Measurements from ENCODE around the gene VEZF1. TPM values are rescaled to one million over a fixed set of nuclear protein-coding genes. Genes with fewer than 3 reads are reported as not detected.

VEZF1 gene
- total RNA-seq, 1 donor from 2014 or later, result 43.6 TPM

GRCh38 chr17:57956291-57957119 is 31.5 kb downstream of the VEZF1 start:
- no peak for TF ChIP-seq CTCF (IDR thresholded peaks at IDR 0.05)
- H3K36me3 Mint-ChIP-seq (ENCODE audit: low read depth), result no peaks in the 10 kb centered on the region
- no peaks in the 10 kb centered on the region for H3K27me3 Mint-ChIP-seq (ENCODE audit: low read depth)
- DNase-seq (ENCODE audit: low spot score), result no peak
- H3K4me1 Mint-ChIP-seq (ENCODE audit: low read depth), result peaks cover 33% of the 10 kb centered on the region
- H3K9me3 Mint-ChIP-seq (ENCODE audit: low read depth), result no peaks in the 10 kb centered on the region
- H3K4me3 Mint-ChIP-seq (ENCODE audit: unreplicated experiment), result peak overlapping the region; percentile 62
- H3K27ac Mint-ChIP-seq (ENCODE audit: unreplicated experiment), result peak overlapping the region; percentile 1

GRCh38 chr17:57955183-57955931 is 32.7 kb downstream of the VEZF1 start, which contains the start of gene CUEDC1:
Gene CUEDC1 (minus strand): TSS chr17:57955412. CDS start chr17:57885564, 69,848 bp downstream.
- peaks cover 44% of the 10 kb centered on the region for H3K4me1 Mint-ChIP-seq (ENCODE audit: low read depth)
- DNase-seq (ENCODE audit: low spot score), result no peak
- peak within 1 kb of the TSS; percentile 90 for H3K27ac Mint-ChIP-seq (ENCODE audit: unreplicated experiment)
- no peaks in the 10 kb centered on the region for H3K27me3 Mint-ChIP-seq (ENCODE audit: low read depth)
- H3K9me3 Mint-ChIP-seq (ENCODE audit: low read depth), result no peaks in the 10 kb centered on the region
- TF ChIP-seq CTCF (IDR thresholded peaks at IDR 0.05), result peak; percentile 61
- no peaks in the 10 kb centered on the region for H3K36me3 Mint-ChIP-seq (ENCODE audit: low read depth)
- peak within 1 kb of the TSS; percentile 74 for H3K4me3 Mint-ChIP-seq (ENCODE audit: unreplicated experiment)

- H3K4me1 Mint-ChIP-seq (ENCODE audit: low read depth), result peaks cover 51% of the 10 kb centered on the region
- no peaks in the 10 kb centered on the region for H3K27me3 Mint-ChIP-seq (ENCODE audit: low read depth)
- TF ChIP-seq CTCF (IDR thresholded peaks at IDR 0.05), result no peak
- H3K27ac Mint-ChIP-seq (ENCODE audit: unreplicated experiment), result peak overlapping the region; percentile 90
- no peaks in the 10 kb centered on the region for H3K36me3 Mint-ChIP-seq (ENCODE audit: low read depth)
- DNase-seq (ENCODE audit: low spot score), result no peak
- no peaks in the 10 kb centered on the region for H3K9me3 Mint-ChIP-seq (ENCODE audit: low read depth)
- peak overlapping the region; percentile 74 for H3K4me3 Mint-ChIP-seq (ENCODE audit: unreplicated experiment)
Measured at GRCh38 chr17:57954397-57955182, 33.5 kb downstream of the VEZF1 start.

DNA sequence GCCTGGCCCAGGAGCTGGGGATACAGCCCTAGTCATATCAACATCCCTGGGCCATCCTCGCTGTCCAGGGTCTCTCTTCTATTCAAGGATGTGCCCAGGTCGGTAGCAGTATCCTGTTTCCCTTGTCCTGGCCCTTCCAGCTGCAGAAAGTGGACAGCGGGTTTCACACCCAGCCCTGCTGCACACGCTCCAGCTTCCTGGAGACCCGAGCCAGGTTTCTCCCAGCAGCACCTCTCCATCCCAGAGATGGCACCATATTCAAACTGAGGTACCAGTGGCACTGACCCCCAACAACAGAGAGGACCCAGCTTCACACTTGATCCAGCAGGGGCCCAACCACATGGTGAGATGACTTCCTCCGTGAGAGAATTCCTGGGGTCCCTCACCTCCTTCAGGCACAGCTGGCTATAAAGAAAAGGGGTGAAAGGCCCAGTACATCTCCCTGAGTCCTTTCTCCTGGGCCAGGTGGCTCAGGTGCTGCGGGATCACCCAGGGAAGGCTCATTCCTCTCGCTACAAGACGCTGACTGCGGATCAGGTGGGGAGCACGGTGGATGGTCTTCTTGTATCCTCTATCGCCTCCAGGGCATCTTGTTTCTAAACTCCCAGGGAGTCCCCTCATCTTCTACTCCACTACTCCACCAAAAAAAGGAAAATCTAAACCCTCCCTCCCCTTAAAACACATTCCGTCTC is 34.2 kb downstream of the VEZF1 start:
- no peak for TF ChIP-seq CTCF (IDR thresholded peaks at IDR 0.05)
- Mint-ChIP-seq H3K27ac (ENCODE audit: unreplicated experiment) (peak overlapping the region; percentile 90), H3K36me3 (ENCODE audit: low read depth) (no peaks in the 10 kb centered on the region), H3K4me3 (ENCODE audit: unreplicated experiment) (peak overlapping the region; percentile 74), H3K4me1 (ENCODE audit: low read depth) (peaks cover 58% of the 10 kb centered on the region), H3K9me3 (ENCODE audit: low read depth) (no peaks in the 10 kb centered on the region), H3K27me3 (ENCODE audit: low read depth) (no peaks in the 10 kb centered on the region)
- DNase-seq (ENCODE audit: low spot score), result no peak

All from chondrocyte (in vitro differentiated cells).